OCI-LY1 (cell line): Measurements from ENCODE around the gene FOXB1.

Source experiments
- H2AFZ ChIP-seq: fragments of 200-600 bp; sonication (generic), shearing (Covaris generic); 2 replicates; pipeline ENCODE4 v1.6.0; 2014; ENCODE audit warnings: antibody characterized with exemption, mild to moderate bottlenecking, low read length
- H3F3A ChIP-seq: fragments of 200-600 bp; sonication (generic), shearing (Covaris generic); 2 replicates; pipeline ENCODE4 v1.6.0; 2014; ENCODE audit warnings: mild to moderate bottlenecking, antibody characterized with exemption, low read length, moderate library complexity; ENCODE audit not compliant: insufficient read depth
- H3K27ac ChIP-seq: fragments of 200-600 bp; sonication (generic); 2 replicates; pipeline ENCODE4 v1.5.1; 2014; ENCODE audit warnings: low read length, mixed run types, mild to moderate bottlenecking, low read depth; ENCODE audit not compliant: poor library complexity, severe bottlenecking
- H3K27me3 ChIP-seq: fragments of 200-600 bp; sonication (generic); 2 replicates; pipeline ENCODE4 v1.6.0; 2014; ENCODE audit warnings: antibody characterized with exemption, mild to moderate bottlenecking, low read length, moderate library complexity; ENCODE audit not compliant: insufficient read depth
- H3K36me3 ChIP-seq: fragments of 200-600 bp; sonication (generic); 2 replicates; pipeline ENCODE4 v1.6.1; 2014; ENCODE audit warnings: mild to moderate bottlenecking, antibody characterized with exemption, low read length, moderate library complexity, mixed read lengths; ENCODE audit not compliant: insufficient read depth
- H3K4me1 ChIP-seq: fragments of 200-600 bp; sonication (generic); 2 replicates; pipeline ENCODE4 v1.5.1; 2014; ENCODE audit warnings: mild to moderate bottlenecking, low read length, moderate library complexity; ENCODE audit not compliant: insufficient read depth, severe bottlenecking
- H3K4me2 ChIP-seq: fragments of 200-600 bp; sonication (generic), shearing (Covaris generic); 2 replicates; pipeline ENCODE4 v1.6.1; 2014; ENCODE audit warnings: low read length
- H3K4me3 ChIP-seq: fragments of 200-600 bp; sonication (generic); 2 replicates; pipeline ENCODE4 v1.5.1; 2014; ENCODE audit warnings: low read length, low read depth, mild to moderate bottlenecking, mixed read lengths; ENCODE audit not compliant: poor library complexity, severe bottlenecking
- H3K79me2 ChIP-seq: fragments of 200-600 bp; shearing (Covaris generic); 2 replicates; pipeline ENCODE4 v1.6.1; 2016; ENCODE audit warnings: mixed run types, low read length, mixed read lengths; ENCODE audit not compliant: insufficient read depth
- H3K9ac ChIP-seq: fragments of 200-600 bp; sonication (generic), shearing (Covaris generic); 2 replicates; pipeline ENCODE4 v1.6.1; 2014; ENCODE audit warnings: mild to moderate bottlenecking, low read length, mixed read lengths
- H3K9me2 ChIP-seq: fragments of 200-600 bp; sonication (generic), shearing (Covaris generic); 2 replicates; pipeline ENCODE4 v1.6.1; 2014; ENCODE audit warnings: low read depth, mild to moderate bottlenecking, low read length, mixed read lengths
- H3K9me3 ChIP-seq: fragments of 200-600 bp; shearing (Covaris generic); 2 replicates; pipeline ENCODE4 v1.6.1; 2014; ENCODE audit warnings: low read length, mixed read lengths
- H4K20me1 ChIP-seq: fragments of 200-600 bp; sonication (generic), shearing (Covaris generic); 2 replicates; pipeline ENCODE4 v1.6.0; 2016; ENCODE audit warnings: mild to moderate bottlenecking, low read length; ENCODE audit not compliant: insufficient read depth
- CTCF ChIP-seq: fragments of 200-600 bp; sonication (generic), shearing (Covaris generic); IDR thresholded peaks from 2 replicates; pipeline ENCODE4 v1.5.1; 2017; ENCODE audit warnings: mild to moderate bottlenecking, antibody characterized with exemption, low read length, moderate library complexity, mixed read lengths
- EZH2 ChIP-seq: fragments of 200-600 bp; sonication (generic), shearing (Covaris generic); IDR thresholded peaks from 2 replicates; pipeline ENCODE4 v1.8.0; 2017; ENCODE audit warnings: borderline replicate concordance, mixed run types, mild to moderate bottlenecking, antibody characterized with exemption, low read length, moderate library complexity, mixed read lengths

FOXB1 gene

GRCh38 chr15:59993950-59994401, 10.1 kb upstream of the FOXB1 start:
- H2AFZ ChIP-seq = no peak overlapping the region
- H3K4me3 ChIP-seq = no peak overlapping the region
- H4K20me1 ChIP-seq = no peaks in the 10 kb centered on the region
- H3K9me2 ChIP-seq = no peaks in the 10 kb centered on the region
- TF ChIP-seq EZH2 (no peak), CTCF (peak; percentile 11; the same call in 1 of the 2 replicates)
- H3K27me3 ChIP-seq = no peaks in the 10 kb centered on the region
- H3F3A ChIP-seq = no peaks in the 10 kb centered on the region
- no peak overlapping the region for H3K9ac ChIP-seq
- no peaks in the 10 kb centered on the region for H3K79me2 ChIP-seq
- no peaks in the 10 kb centered on the region for H3K9me3 ChIP-seq
- no peaks in the 10 kb centered on the region for H3K4me1 ChIP-seq
- no peak overlapping the region for H3K27ac ChIP-seq
- H3K4me2 ChIP-seq = no peak overlapping the region
- no peaks in the 10 kb centered on the region for H3K36me3 ChIP-seq

GRCh38 chr15:59994526-59994887, 9.6 kb upstream of the FOXB1 start:
- no peaks in the 10 kb centered on the region for H3K36me3 ChIP-seq
- H3K9me2 ChIP-seq = no peaks in the 10 kb centered on the region
- no peaks in the 10 kb centered on the region for H3K4me1 ChIP-seq
- no peaks in the 10 kb centered on the region for H3F3A ChIP-seq
- no peak overlapping the region for H3K4me3 ChIP-seq
- H3K27me3 ChIP-seq = no peaks in the 10 kb centered on the region
- no peak overlapping the region for H3K27ac ChIP-seq
- H2AFZ ChIP-seq = no peak overlapping the region
- TF ChIP-seq EZH2 (no peak), CTCF (no peak)
- H4K20me1 ChIP-seq = no peaks in the 10 kb centered on the region
- no peak overlapping the region for H3K9ac ChIP-seq
- no peak overlapping the region for H3K4me2 ChIP-seq
- no peaks in the 10 kb centered on the region for H3K79me2 ChIP-seq
- no peaks in the 10 kb centered on the region for H3K9me3 ChIP-seq

GRCh38 chr15:59994888-59995557, 9.1 kb upstream of the FOXB1 start:
- no peaks in the 10 kb centered on the region for H3K9me3 ChIP-seq
- no peaks in the 10 kb centered on the region for H3K36me3 ChIP-seq
- no peaks in the 10 kb centered on the region for H3K27me3 ChIP-seq
- no peak overlapping the region for H3K9ac ChIP-seq
- no peaks in the 10 kb centered on the region for H3K9me2 ChIP-seq
- no peak overlapping the region for H2AFZ ChIP-seq
- no peak overlapping the region for H3K4me2 ChIP-seq
- no peak for TF ChIP-seq CTCF
- no peaks in the 10 kb centered on the region for H3K79me2 ChIP-seq
- H4K20me1 ChIP-seq = no peaks in the 10 kb centered on the region
- no peak overlapping the region for H3K27ac ChIP-seq
- H3K4me1 ChIP-seq = no peaks in the 10 kb centered on the region
- no peaks in the 10 kb centered on the region for H3F3A ChIP-seq
- H3K4me3 ChIP-seq = no peak overlapping the region
